Keratinocyte (primary cell): Measurements from ENCODE around the gene ZNF19.

ENCODE experiments used
- CTCF ChIP-seq, 3 experiments: IDR thresholded peaks in 1 of 3; conservative IDR thresholded peaks in 1 of 3; optimal IDR thresholded peaks in 1 of 3; 2 replicates in 2 of 3; 3 replicates in 1 of 3; pipeline versions ENCODE3 to v1.5.1; 2011; ENCODE audit warnings: low read length in 3 of 3, mild to moderate bottlenecking in 3 of 3, moderate library complexity in 2 of 3, control low read depth in 1 of 3, inconsistent platforms in 1 of 3; ENCODE audit not compliant: insufficient read depth in 2 of 3; ENCODE audit errors: extremely low read depth in 1 of 3
- EZH2 ChIP-seq: IDR thresholded peaks from one replicate; pipeline ENCODE4 v1.6.1; 2012; ENCODE audit warnings: inconsistent platforms, mild to moderate bottlenecking, low read length, moderate library complexity

GRCh38 chr16:71515026-71515425 lies 25.9 kb upstream of the ZNF19 start:
- TF ChIP-seq CTCF (optimal IDR thresholded peaks at IDR 0.05 in 1 of 3, IDR thresholded peaks at IDR 0.05 in 1 of 3, conservative IDR thresholded peaks at IDR 0.05 in 1 of 3; ENCODE audit: extremely low read depth in 1 of 3, insufficient read depth in 2 of 3, low read length in 3 of 3) (no peak), EZH2 (no peak)
